Panc1 (cell line): Measurements from ENCODE around the gene RPL23. TPM values are rescaled to one million over a fixed set of nuclear protein-coding genes. Genes with fewer than 3 reads are reported as not detected.

ENCODE experiments used
- ATAC-seq: fragments of 200-7000 bp; cut with Tn5 transposase; 2 replicates; pipeline ENCODE4 v1.9.1; 2020; ENCODE audit warnings: mild to moderate bottlenecking, moderate library complexity
- BruUV-seq: library from RNA; stranded (reverse); fragments of 400-500 nt; replicated peaks from 2 replicates; lab custom pipeline; 2021; lab: Mats Ljungman, UMichigan
- CTCF ChIA-PET: fragments of 300-600 bp; sonication (Branson Sonifier 250); formaldehyde crosslinking; loops from one replicate; lab custom pipeline; 2022; ENCODE audit warnings: antibody characterized with exemption; lab: Charles Lee
- POLR2A ChIA-PET: fragments of 300-600 bp; sonication (Branson Sonifier 250); formaldehyde crosslinking; loops from one replicate; lab custom pipeline; 2022; ENCODE audit warnings: antibody characterized with exemption; lab: Charles Lee
- DNase-seq: peaks from one replicate; pipeline ENCODE4 v3.0.0-alpha.2; 2010; ENCODE audit warnings: low read depth, low spot score
- H3K27ac ChIP-seq: 2 replicates; pipeline ENCODE4 v1.5.1; 2011; ENCODE audit warnings: mild to moderate bottlenecking, low read length, inconsistent platforms
- H3K27me3 ChIP-seq: fragments of 200-500 bp; sonication (Bioruptor generic); 2 replicates; pipeline ENCODE4 v1.6.0; 2014; ENCODE audit warnings: low read length, inconsistent platforms; ENCODE audit not compliant: control insufficient read depth, insufficient read depth
- H3K36me3 ChIP-seq: fragments of 200-500 bp; sonication (Bioruptor generic); 2 replicates; pipeline ENCODE4 v1.5.1; 2014; ENCODE audit warnings: inconsistent platforms, mild to moderate bottlenecking, low read length, moderate library complexity; ENCODE audit not compliant: control insufficient read depth, insufficient read depth
- H3K4me1 ChIP-seq: 2 replicates; pipeline ENCODE4 v1.5.1; 2011; ENCODE audit warnings: inconsistent platforms, mild to moderate bottlenecking, low read length, moderate library complexity; ENCODE audit not compliant: control insufficient read depth, insufficient read depth
- H3K4me3 ChIP-seq, 2 experiments: 2 replicates each; pipeline ENCODE4 v1.5.1; 2011 to 2012; ENCODE audit warnings: low read depth in 2 of 2, low read length in 2 of 2, mild to moderate bottlenecking in 2 of 2, inconsistent platforms in 1 of 2, moderate library complexity in 1 of 2
- H3K9me3 ChIP-seq: fragments of 200-500 bp; sonication (Bioruptor generic); 2 replicates; pipeline ENCODE4 v1.5.1; 2014; ENCODE audit warnings: low read depth, mild to moderate bottlenecking, inconsistent platforms, low read length, moderate library complexity; ENCODE audit not compliant: control insufficient read depth, insufficient read depth
- POLR2AphosphoS5 ChIP-seq: IDR thresholded peaks from 2 replicates; pipeline ENCODE4 v1.6.1; 2012; ENCODE audit warnings: mild to moderate bottlenecking, low read depth, low read length, moderate library complexity
- SIN3A ChIP-seq: IDR thresholded peaks from 2 replicates; pipeline ENCODE4 v1.6.1; 2012; ENCODE audit warnings: low read depth, mild to moderate bottlenecking, low read length, moderate library complexity, borderline replicate concordance; ENCODE audit not compliant: insufficient read depth
- TCF7L2 ChIP-seq: IDR thresholded peaks from 2 replicates; pipeline ENCODE4 v1.6.1; 2011; ENCODE audit warnings: mild to moderate bottlenecking, low read depth, low read length, inconsistent platforms
- in situ Hi-C: cut with HindIII; loops from 2 replicates; pipeline ENCODE4 v1.10.0; 2016; ENCODE audit warnings: low sequenced_read_pairs, low pct_unique_long_range_greater_than_20kb
- intact Hi-C: fragments of 100-400 bp; cut with micrococcal nuclease; formaldehyde crosslinking; loops from one replicate; pipeline ENCODE4 v1.10.0; 2022; ENCODE audit not compliant: unreplicated experiment
- total RNA-seq: library from RNA; stranded (reverse); gene quantifications from one replicate; pipeline ENCODE4 v1.2.1, GENCODE V29; 2021; ENCODE audit not compliant: unreplicated experiment
- TF ChIP-seq, protein P1 (sequence below): fragments of 450-650 bp; IDR thresholded peaks from 2 replicates; pipeline ENCODE4 v1.5.1; 2017; ENCODE audit warnings: mild to moderate bottlenecking
- TF ChIP-seq, protein P2 (sequence below), 2 experiments: IDR thresholded peaks; 2 replicates each; pipeline ENCODE4 v1.6.1; 2011 to 2012; ENCODE audit warnings: low read depth in 2 of 2, control low read depth in 1 of 2, low read length in 1 of 2, mild to moderate bottlenecking in 1 of 2, moderate library complexity in 1 of 2; ENCODE audit not compliant: insufficient read depth in 1 of 2

Gene RPL23
- total RNA-seq, 1 experiment from 2014 or later: 649 TPM

DNA sequence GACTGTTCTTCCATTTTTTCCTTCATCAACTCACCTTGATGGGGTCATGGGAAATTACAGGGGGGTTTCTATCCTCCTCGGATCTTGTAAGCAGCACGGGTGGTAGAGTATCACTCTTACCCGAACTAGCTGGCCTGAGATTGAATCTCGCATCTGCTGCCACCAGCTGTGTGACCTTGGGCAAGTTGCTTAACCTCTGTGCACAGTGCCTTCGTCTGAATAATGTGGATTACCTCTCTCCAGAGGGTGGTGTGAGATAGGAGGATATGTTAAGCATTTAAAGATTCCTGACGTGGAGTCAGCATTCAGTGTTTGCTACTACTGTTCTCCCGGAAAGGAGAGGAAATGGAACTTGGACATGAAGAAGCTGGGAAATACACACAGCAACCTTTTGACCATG, 40.8 kb upstream of the RPL23 start:
- POLR2A ChIA-PET: no interaction called here
- BruUV-seq: no TSS peak
- Histone ChIP-seq H3K36me3 (no peaks in the 10 kb centered on the region), H3K4me1 (peaks cover 16% of the 10 kb centered on the region), H3K9me3 (no peaks in the 10 kb centered on the region), H3K27ac (no peak overlapping the region), H3K4me3 (no peak overlapping the region), H3K27me3 (no peaks in the 10 kb centered on the region)
- in situ Hi-C loops (no loop called here), intact Hi-C loops (no loop called here)
- DNase-seq (no peak), ATAC-seq (no peak)
- TF ChIP-seq, protein P1, sequence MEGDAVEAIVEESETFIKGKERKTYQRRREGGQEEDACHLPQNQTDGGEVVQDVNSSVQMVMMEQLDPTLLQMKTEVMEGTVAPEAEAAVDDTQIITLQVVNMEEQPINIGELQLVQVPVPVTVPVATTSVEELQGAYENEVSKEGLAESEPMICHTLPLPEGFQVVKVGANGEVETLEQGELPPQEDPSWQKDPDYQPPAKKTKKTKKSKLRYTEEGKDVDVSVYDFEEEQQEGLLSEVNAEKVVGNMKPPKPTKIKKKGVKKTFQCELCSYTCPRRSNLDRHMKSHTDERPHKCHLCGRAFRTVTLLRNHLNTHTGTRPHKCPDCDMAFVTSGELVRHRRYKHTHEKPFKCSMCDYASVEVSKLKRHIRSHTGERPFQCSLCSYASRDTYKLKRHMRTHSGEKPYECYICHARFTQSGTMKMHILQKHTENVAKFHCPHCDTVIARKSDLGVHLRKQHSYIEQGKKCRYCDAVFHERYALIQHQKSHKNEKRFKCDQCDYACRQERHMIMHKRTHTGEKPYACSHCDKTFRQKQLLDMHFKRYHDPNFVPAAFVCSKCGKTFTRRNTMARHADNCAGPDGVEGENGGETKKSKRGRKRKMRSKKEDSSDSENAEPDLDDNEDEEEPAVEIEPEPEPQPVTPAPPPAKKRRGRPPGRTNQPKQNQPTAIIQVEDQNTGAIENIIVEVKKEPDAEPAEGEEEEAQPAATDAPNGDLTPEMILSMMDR: no peak
- TF ChIP-seq POLR2AphosphoS5 (no peak), TCF7L2 (no peak), SIN3A (no peak)
- TF ChIP-seq, protein P2, sequence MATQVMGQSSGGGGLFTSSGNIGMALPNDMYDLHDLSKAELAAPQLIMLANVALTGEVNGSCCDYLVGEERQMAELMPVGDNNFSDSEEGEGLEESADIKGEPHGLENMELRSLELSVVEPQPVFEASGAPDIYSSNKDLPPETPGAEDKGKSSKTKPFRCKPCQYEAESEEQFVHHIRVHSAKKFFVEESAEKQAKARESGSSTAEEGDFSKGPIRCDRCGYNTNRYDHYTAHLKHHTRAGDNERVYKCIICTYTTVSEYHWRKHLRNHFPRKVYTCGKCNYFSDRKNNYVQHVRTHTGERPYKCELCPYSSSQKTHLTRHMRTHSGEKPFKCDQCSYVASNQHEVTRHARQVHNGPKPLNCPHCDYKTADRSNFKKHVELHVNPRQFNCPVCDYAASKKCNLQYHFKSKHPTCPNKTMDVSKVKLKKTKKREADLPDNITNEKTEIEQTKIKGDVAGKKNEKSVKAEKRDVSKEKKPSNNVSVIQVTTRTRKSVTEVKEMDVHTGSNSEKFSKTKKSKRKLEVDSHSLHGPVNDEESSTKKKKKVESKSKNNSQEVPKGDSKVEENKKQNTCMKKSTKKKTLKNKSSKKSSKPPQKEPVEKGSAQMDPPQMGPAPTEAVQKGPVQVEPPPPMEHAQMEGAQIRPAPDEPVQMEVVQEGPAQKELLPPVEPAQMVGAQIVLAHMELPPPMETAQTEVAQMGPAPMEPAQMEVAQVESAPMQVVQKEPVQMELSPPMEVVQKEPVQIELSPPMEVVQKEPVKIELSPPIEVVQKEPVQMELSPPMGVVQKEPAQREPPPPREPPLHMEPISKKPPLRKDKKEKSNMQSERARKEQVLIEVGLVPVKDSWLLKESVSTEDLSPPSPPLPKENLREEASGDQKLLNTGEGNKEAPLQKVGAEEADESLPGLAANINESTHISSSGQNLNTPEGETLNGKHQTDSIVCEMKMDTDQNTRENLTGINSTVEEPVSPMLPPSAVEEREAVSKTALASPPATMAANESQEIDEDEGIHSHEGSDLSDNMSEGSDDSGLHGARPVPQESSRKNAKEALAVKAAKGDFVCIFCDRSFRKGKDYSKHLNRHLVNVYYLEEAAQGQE (IDR thresholded peaks at IDR 0.05; ENCODE audit: insufficient read depth in 1 of 2, low read depth in 2 of 2, low read length in 1 of 2): no peak
- CTCF ChIA-PET: no interaction called here

DNA sequence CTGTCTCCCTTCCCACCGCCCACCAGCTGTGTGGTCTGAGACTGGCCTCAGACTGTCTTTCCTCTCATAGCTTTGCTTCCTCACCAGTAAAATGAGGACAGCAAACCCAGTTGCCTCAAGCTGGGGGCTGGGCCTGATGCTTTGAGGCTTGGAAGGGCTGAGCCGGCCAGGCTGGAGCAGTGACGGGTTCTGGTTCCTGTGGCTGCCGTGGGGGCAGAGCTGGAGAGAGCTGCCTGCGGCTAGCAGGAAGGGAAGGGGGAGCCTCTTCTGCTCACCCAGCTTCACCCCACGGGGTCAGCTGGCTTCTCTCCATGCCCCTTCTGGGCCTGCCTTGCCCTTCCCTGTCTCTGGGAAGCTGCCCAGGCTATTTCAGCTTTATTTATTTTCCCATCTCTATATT, 40.1 kb upstream of the RPL23 start:
- ATAC-seq: no peak
- CTCF ChIA-PET: no interaction called here

More for the DNA sequence above, 40.1 kb upstream of the RPL23 start:
- DNase-seq: no peak
- Histone ChIP-seq H3K9me3 (no peaks in the 10 kb centered on the region), H3K4me1 (peaks cover 12% of the 10 kb centered on the region), H3K27me3 (no peaks in the 10 kb centered on the region), H3K36me3 (no peaks in the 10 kb centered on the region), H3K4me3 (no peak overlapping the region), H3K27ac (no peak overlapping the region)
- BruUV-seq: no TSS peak
- intact Hi-C loops (no loop called here), in situ Hi-C loops (no loop called here)
- POLR2A ChIA-PET: interaction anchor here (0.6 kb wide), 1 partner anchor 8 kb away, joined by 5 read pairs; no protein-coding TSS in a partner anchor
- TF ChIP-seq POLR2AphosphoS5 (no peak), TCF7L2 (no peak), SIN3A (no peak)
- TF ChIP-seq, protein P1: no peak
- TF ChIP-seq, protein P2 (IDR thresholded peaks at IDR 0.05; ENCODE audit: insufficient read depth in 1 of 2, low read depth in 2 of 2, low read length in 1 of 2): no peak
